GM21423 (cell line): ENCODE measurements around the gene ALG10B.
"Not testable (repeated sequence)": the region's sequence is repeated elsewhere in the genome, so short reads cannot be mapped to it uniquely, and the experiment has no call there.

Source experiments
- ATAC-seq: cut with Tn5 transposase; IDR thresholded peaks from one replicate; pipeline ENCODE4 v1.9.1; 2021; ENCODE audit warnings: mild to moderate bottlenecking, moderate library complexity; ENCODE audit not compliant: unreplicated experiment

Gene ALG10B, protein sequence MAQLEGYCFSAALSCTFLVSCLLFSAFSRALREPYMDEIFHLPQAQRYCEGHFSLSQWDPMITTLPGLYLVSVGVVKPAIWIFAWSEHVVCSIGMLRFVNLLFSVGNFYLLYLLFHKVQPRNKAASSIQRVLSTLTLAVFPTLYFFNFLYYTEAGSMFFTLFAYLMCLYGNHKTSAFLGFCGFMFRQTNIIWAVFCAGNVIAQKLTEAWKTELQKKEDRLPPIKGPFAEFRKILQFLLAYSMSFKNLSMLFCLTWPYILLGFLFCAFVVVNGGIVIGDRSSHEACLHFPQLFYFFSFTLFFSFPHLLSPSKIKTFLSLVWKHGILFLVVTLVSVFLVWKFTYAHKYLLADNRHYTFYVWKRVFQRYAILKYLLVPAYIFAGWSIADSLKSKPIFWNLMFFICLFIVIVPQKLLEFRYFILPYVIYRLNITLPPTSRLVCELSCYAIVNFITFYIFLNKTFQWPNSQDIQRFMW

DNA sequence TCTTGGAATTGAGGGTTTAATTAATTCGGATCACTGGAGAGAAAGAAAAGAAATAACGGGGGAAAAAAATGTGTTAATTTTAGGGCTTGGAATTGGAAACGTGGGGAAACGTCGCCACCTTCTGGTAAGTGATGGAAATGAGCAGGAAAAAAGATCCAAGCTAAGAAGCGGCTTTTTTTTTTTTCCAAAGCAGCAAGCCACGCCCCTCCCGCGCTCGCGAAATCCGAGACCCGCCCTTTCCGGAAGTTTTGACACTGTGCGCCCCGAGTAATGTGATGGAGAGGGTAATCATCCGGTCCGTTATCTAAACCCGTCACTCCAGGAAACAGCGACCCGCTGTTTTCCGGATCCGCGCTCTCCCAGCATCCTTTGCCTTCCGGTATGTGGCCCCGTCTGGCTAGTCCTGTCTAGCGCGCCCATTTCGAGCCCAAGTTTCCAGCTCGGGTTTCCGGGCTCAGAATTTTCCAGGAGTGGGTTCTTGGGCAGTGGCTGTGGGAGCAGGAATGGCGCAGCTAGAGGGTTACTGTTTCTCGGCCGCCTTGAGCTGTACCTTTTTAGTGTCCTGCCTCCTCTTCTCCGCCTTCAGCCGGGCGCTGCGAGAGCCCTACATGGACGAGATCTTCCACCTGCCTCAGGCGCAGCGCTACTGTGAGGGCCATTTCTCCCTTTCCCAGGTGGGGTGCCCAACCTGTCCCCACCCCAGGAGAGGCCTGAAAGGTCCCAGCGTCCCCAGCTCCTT is at the start of gene ALG10B:
ALG10B (plus strand) TSS at position 384 of the 739 bp plus-strand sequence; CDS start at position 504, 120 bp downstream.
- peak; percentile 100 for ATAC-seq

DNA sequence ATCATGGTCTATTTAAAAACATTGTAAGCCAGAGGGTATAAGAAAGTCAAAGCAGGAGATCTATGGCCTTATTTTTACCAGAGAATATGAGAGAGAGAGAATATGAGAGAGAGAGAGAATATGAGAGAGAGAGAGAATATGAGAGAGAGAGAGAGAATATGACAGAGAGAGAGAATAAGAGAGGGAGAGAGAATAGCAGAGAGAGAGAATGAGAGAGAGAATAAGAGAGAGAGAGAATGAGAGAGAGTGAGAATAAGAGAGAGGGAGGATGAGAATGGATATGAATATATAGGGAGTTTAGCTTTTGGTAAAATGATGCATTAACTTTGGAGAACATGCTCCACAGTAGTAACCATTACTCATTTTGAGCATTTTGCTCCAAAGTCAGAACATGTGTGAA is 48.0 kb upstream of the ALG10B start:
- no peak for ATAC-seq

DNA sequence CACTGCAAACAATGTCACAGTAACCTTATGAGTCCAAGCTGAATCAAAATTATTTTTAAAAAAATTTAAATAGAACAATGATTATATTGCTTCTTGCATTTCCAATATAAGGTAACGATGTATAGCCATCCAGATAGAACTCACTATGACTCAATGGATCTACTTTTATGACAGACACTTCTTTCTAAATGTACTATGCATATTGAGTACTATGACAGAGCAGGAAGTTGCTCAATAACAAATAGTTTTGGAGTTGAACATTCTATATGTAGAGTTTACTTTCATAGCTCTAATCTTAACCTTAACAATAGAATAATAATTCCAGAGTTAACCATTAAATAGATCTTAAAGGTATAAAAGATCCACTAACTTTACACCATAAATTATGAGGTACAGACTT is 46.7 kb upstream of the ALG10B start:
- no peak for ATAC-seq

DNA sequence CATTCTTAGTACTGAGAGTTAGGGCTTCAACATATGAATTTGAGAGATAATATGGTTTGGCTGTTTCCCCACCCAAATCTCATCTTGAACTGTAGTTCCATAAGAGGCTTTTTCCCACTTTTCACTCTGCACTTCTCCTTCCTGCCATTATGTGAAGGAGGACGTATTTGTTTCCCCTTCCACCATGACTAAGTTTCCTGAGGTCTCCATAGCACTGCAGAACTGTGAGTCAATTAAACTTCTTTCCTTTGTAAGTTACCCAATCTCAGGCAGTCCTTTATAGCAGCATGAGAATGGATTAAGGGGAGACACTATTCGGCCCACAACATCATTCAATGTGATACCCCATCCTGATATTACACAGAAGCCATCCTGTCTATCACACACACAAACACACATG is 36.8 kb upstream of the ALG10B start:
- no peak for ATAC-seq

DNA sequence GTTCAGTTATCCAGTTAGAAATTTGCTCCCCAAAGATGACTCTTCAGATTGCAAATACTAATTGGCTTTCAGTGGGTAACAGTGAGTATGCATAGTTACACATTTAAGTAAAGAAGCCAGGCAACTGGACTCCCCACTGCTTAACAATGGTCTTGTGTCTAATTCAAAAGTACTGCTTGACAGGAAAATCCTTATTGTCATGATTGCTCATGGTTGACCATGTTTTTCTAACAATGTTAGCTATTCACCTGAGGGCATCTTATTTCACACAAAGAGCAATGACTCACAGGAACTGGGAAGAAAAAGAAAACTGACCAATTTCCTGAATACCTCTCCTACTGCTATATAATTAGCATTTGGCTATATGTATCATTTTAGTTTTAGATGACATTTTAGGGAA is 33.7 kb upstream of the ALG10B start:
- no peak for ATAC-seq

DNA sequence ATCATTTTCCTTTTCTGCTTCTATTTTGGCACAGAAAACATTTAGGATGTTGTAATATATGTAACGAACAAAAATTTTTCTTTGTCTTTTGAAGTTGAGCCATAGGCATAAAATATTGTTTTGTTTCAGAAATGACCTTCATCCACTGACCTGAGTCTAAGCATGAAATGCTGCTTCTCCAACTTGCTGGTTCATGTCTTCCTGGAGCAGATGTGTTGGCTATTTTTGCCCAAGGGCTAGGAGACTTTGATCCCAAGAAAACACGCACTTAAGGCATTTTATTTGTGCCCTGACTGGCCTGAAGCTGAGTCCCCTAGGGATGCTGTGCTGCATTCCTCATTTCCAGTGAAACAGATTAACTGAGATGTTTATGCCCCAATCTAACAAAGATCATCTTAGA is 27.2 kb upstream of the ALG10B start:
- no peak for ATAC-seq

DNA sequence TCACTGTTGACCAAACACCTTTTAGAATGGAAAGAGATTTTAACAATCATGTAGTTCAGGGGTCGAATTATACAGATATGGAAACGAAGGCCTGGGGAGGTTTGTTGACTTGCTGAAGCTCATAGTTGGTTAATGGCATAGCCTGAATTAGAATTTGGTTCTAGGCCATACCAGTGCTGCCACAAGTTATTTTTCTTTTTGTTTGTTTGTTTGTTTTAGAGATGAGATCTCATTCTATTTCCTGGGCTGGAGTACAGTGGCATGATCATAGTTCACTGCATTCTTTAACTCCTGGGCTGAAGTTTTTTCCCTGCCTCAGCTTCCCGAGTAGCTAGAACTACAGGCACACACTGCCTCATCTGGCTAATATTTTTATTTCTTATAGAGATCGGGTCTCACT is 25.4 kb upstream of the ALG10B start:
- no peak for ATAC-seq

DNA sequence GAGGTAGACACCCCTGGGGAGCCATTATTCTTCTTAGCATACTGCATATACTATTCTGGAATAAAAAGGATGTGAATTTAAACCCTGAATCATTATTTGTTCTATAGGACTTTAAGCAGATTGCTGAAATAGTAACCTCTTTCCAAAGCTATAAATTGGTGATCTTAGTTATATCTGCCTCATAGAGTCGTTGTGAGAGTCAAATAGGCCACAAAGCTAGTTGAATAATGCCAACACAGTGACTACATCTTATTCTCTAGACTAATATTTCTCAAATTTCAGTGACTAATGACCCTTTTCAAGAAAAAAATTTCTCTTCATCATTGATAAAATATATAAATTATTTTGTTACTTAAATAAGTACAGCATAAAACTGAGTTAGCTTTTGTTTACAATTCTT is 13.6 kb upstream of the ALG10B start:
- ATAC-seq = not testable (repeated sequence)

DNA sequence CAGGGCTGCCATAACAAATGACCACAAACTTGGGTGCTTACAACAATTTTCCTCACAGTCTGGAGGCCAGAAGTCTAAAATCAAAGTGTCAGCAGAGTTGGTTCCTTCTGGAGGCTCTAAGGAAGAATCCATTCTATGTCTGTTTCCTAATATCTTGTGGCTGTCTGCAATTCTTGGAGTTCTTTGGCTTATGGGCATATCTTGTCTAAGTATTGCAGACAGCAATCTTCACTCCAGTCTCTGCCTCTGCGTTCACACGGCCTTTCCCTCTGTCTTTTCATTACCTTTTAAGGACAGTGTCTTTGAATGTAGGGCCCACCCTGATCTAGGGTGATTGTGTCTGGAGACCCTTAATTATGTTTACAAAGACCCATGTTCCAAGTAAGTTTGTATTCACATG is 5.4 kb downstream of the ALG10B start:
- not testable (repeated sequence) for ATAC-seq

DNA sequence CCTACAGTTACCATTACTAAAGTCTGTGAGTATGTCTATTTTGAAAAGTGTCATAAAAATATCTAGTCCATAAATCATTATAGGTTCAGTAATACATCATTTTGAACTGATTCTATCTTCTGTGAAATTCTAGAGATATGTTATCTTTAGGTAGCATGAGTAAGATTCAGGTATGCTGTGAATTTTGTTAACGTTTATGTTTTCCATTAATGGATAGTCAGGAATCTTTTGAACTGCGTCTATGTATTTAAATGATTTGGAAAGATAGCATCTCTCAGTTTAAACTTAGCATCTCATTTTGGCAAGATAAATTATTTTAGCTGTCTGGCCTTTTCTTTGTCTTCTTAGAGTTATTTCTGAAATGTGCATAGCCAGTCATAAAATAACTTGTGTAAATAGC is 8.3 kb downstream of the ALG10B start:
- no peak for ATAC-seq

DNA sequence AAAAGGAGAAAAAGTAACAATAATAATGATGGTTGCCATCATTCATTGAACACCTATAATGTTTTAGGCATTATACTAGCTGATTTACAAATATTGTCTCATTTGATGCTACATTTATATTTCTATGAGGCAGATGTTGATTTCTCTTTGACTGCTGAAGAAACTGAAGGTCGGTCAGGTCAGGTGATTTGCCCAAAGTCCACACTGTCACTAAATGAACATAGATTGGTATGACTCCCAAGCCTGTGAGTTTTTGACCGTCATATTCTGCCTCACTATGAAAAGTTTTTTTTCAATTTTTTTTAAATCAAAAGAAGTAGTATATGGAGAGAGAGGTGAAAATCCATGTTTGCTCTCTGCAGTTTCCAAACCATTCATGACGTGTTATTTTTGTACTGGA is 10.8 kb downstream of the ALG10B start:
- ATAC-seq = no peak

DNA sequence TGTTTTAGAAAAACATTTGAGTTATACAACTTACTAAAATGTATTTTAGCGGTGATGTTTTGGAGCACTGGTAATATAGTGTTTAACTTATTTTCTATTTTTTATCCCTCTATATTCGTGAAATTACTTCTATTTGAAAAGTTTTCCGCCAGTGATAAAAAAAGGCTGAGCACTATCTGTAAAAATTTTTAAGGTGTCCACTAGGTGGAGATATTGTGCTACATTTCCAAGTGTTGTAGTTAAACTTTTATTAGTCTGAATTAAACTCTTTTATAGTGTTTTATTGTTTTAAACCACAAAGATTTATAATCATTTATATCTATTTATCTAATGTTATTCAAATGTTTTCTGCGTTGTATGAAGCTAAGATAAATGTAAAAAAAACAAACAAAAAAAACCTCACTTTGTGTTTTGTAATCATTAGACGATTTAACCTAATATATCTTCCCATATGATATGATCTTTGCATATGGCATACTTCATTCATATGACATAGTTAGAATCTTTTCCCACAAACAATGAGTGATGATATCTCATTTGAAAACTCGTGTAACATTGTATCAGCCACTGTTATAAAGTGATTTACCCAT is 11.8 kb downstream of the ALG10B start:
- ATAC-seq = no peak

DNA sequence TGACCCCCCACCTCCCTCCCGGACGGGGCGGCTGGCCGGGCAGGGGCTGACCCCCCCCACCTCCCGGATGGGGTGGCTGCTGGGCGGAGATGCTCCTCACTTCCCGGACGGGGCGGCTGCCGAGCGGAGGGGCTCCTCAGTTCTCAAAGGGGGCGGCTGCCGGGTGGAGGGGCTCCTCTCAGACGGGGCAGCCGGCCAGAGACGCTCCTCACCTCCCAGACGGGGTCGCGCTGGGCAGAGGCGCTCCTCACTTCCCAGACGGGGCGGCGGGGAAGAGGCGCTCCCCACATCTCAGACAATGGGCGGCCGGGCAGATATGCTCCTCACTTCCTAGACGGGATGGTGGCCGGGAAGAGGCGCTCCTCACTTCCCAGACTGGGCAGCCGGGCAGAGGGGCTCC is 13.8 kb downstream of the ALG10B start:
- ATAC-seq = not testable (repeated sequence)

DNA sequence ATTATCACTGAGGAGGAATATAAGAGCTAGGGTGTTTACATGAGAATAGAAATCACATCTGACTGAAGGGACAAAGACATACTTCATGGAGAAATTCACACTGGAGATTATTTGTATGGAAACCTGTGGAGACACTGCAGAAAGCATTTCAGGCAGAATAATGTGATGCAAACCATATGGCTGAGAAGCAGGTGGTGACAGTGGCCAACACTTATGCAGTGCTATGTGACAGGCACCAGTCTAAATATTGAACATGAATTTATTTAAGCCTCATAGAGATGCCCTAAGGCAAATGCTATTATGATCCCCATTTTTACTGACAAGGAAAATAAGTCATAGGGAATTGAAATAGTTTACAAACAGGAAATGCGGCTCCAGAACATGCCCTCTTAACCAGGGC is 16.2 kb downstream of the ALG10B start:
- ATAC-seq = no peak

DNA sequence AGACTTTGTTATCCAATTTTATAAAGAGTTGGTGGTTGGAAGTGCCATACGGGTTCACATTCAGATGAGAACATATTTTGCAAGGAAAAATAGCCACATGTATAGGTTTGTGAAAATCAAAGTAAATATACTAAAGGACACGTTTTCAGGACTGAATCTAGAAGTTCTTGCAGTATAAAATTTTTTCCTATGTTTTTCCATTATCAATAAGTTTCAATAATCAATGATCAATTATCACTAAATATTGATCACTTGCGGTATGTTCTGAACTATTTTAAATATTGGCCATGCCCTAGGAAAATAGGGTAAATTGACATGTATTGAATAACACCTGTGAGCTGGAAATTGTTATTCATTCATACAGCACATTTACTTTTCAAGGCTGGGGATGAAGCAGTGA is 25.9 kb downstream of the ALG10B start:
- no peak for ATAC-seq

DNA sequence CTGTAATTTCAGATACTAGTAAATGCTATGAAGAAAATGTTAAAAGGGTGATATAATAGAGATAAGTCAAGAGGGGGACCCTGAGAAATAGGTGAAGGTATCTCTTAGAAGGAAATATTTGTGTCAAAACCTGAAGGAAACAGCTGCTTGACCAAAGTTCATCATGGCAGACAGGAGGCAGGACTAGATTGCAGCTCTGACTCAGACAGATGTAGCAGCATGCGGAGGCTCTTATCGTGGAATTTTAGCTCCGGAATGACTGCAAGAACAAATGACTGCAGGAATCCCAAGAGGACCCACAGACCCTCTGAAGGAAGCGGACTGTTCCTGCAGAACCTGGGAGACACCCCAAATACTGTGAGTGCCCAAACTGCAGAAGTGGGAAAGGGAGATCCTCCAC is 26.7 kb downstream of the ALG10B start:
- ATAC-seq = not testable (repeated sequence)

DNA sequence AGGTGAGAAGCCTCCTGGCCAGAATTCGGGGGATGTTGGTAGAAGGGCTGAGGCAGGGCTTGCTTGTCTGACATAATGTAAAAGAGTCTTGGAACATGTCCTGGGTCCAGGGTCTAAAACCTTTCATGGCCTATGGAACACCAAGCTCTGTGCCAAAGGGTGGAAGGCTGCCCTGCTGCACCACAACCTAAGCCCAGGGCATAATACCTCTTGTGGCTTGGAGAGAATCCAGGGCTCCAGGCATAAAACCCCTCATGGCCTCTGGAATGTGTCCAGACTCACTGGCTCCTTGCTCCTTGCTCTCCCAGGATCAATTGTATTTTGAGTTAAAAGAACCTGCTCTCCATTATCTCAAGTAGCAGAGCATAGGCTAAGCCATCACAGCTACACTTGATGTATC is 27.3 kb downstream of the ALG10B start:
- ATAC-seq = not testable (repeated sequence)

DNA sequence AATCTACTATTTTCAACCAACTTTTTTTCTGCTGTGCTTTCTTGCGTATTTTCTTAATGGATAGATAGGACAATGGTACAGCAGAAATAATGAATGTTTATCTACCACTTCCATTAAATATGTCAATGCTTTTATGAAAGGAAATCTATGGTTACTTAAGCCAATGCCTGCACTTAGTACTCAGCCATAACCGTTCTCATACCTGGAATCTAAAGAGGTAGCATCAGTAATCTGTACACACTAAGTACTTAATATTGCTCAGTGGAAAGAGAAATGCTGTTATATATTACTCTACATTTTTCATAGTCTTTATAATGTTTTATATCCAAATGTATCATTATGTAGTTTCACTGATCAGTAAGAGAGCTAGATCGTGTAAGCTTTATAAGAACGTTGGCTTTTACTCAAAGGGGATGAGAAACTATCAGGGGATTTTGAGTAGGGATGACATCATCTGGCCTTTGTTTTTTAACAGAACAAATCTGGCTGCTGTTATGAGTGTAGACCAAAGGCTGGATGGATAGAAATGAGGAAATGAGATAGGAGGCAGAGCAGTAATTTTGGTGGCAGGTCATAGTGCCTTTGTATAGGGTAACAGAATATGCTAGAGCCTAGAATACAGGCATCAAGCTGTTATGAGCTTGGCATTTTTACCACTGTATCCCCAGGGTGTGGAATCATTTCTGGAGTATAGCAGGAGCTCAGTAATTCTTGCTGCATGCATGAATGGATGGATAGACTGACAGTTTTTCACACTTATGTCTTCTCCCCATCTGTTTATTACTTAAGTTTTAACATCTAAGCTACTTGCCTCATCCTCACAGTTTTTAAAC is 34.0 kb downstream of the ALG10B start:
- peak; percentile 100 for ATAC-seq

DNA sequence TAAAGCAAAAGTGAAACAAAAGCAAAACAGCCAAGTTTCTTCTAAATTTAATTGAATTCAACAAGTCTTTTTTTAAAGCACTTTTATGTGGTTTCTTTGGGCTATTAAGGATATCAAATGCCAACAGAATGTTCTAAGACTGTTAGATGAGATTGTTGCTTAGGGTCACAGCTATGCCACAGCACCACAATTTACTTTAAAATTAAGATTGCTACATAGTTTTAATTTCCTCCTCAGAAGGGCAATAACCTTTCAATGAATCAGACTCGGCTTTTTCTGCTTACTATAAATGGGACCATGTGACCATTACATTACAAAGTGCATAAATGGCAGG is 34.6 kb downstream of the ALG10B start:
- not testable (repeated sequence) for ATAC-seq

DNA sequence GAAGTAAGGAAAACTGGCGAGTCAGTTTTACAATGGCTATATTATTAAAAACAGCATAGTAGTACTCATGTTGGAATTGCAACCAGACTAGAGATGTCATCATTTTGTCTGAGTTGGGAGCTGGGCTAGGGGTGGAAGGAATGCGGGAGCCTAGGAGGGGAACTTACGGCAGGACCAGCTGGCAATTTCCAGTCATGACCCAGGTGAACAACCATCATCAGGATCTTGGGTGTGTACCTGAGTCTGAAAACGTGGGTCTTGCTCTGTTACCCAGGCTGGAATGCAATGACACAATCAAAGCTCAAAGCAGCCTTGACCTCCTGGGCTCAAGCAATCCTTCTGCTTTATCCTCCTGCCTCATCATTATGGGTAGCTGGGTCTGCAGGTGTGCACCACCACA is 50.9 kb downstream of the ALG10B start:
- no peak for ATAC-seq

DNA sequence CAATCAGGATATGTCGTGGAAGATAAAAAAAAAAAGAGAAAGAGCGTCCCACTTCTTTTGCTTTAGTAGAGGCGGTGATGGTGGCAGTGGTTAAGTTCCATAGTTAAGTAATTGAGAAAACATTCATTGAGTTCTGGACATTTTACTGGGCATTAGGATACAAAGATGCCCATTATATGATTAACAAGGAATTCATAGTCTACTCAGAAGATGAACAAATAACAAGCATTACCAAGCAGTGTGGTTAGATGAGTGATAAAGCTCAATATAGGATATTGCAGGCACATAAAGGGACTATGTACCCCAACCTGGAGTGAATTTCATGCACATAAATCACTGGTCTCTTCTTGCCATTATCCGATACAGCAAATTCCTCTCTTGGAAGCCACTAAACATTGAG is 53.7 kb downstream of the ALG10B start:
- ATAC-seq = no peak
